Muscle of leg (tissue), 11 donors: ENCODE results near the gene AUTS2. TPM values are rescaled to one million over a fixed set of nuclear protein-coding genes. Genes with fewer than 3 reads are reported as not detected.

Experiments used
- DNase-seq: peaks from one replicate; pipeline ENCODE4 v3.0.0; 2013
- H3K27ac ChIP-seq: one replicate; pipeline ENCODE4 v1.5.1; 2013; ENCODE audit warnings: mild to moderate bottlenecking, low read length, control low read depth
- H3K27me3 ChIP-seq: one replicate; pipeline ENCODE4 v1.6.1; 2013; ENCODE audit warnings: low read length; ENCODE audit not compliant: control insufficient read depth, insufficient read depth
- H3K36me3 ChIP-seq: one replicate; pipeline ENCODE4 v1.6.1; 2013; ENCODE audit warnings: low read length; ENCODE audit not compliant: control insufficient read depth, insufficient read depth
- H3K4me1 ChIP-seq: one replicate; pipeline ENCODE4 v1.6.1; 2013; ENCODE audit warnings: low read length; ENCODE audit not compliant: control insufficient read depth, insufficient read depth
- H3K4me3 ChIP-seq: one replicate; pipeline ENCODE4 v1.5.1; 2013; ENCODE audit warnings: low read length, control low read depth
- H3K9me3 ChIP-seq: replicated peaks from 2 replicates; pipeline ENCODE4 v1.6.1; 2013; ENCODE audit warnings: low read depth, low read length; ENCODE audit not compliant: control insufficient read depth
- WGBS: methylation state at CpG from one replicate; pipeline ENCODE4 v1.1.5; 2013; ENCODE audit warnings: missing lambda C conversion rate; ENCODE audit not compliant: insufficient coverage; 5-methylcytosine and 5-hydroxymethylcytosine counted together
- polyA plus RNA-seq, 8 donors: library from polyadenylated mRNA; unstranded; fragments of 120-200 nt; gene quantifications; one replicate each; pipeline versions ENCODE4 v1.2.1 to v1.2.3, GENCODE V29; 2013; ENCODE audit warnings: inconsistent platforms in 1 of 8, low replicate concordance in 1 of 8; ENCODE audit not compliant: insufficient read length in 8 of 8, insufficient read depth in 1 of 8
- total RNA-seq: library from RNA; stranded (reverse); fragments of 120-200 nt; gene quantifications from one replicate; pipeline ENCODE4 v1.2.4, GENCODE V29; 2013

The AUTS2 gene
- total and polyA plus RNA-seq, 9 donors: 28.6 to 92.3 (median 58.8) TPM

DNA sequence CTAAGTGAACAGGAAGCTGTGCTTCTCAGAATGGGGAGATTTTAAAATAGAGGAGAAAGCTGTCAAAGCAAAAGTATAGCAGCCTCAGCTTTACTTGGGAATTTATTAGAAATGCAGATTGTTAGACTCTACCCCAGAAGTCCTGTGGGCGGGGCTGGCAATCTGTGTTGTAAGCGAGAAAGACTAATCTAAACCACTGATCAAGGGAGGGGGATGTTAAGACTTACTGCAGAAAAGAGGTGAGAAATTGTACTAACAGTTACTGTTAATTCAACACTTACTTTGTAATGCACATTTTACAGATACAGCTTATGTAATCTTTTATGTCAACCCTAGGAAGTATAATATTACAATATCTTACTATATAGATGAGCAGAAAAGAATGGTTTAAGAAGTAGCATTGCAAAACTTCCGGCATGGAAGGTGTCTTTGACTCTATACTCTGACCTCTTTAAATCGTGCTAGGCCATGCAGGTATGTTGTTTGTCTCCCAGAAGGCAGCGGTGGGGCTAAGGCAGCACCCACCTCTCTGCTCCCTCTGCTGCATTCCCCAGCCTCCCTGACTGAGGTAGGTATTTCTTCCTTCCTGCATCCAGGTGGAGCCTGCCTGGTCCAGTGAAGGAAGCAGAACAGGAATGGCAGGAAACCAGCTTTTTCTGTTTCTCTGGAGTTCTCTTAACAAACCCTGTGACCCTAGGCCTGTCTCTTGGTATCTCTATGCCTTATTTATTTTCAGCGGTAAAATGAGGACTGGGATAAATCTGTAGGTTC, 462.2 kb downstream of the AUTS2 start:
- H3K27ac ChIP-seq: no peak overlapping the region
- no peaks in the 10 kb centered on the region for H3K9me3 ChIP-seq
- H3K4me1 ChIP-seq: peaks cover 3% of the 10 kb centered on the region
- no peaks in the 10 kb centered on the region for H3K27me3 ChIP-seq
- no peak for DNase-seq
- H3K4me3 ChIP-seq: no peak overlapping the region
- H3K36me3 ChIP-seq: no peaks in the 10 kb centered on the region
- WGBS: 67% methylated on average over 2 of the region's 6 CpGs

DNA sequence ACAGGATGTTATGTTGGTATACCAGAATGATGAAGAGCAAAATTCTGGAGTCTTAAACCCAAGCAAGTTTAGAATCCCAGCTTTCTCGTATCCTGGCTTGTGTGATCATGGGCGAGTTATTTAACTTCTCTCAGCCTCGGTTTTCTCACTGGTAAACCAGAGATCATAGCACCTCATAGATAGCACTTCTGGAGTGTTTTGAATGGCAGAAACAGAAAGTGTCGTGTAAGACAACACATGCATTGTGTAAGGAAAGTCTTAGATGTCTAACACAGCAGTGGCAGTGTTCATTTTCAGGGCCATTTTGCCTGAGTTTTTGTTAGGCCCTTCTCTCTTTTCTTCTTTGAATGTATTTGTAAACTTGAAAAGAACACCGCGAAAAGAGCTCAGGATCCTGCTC, 465.1 kb downstream of the AUTS2 start:
- 80% methylated on average over 2 of the region's 6 CpGs for WGBS

DNA sequence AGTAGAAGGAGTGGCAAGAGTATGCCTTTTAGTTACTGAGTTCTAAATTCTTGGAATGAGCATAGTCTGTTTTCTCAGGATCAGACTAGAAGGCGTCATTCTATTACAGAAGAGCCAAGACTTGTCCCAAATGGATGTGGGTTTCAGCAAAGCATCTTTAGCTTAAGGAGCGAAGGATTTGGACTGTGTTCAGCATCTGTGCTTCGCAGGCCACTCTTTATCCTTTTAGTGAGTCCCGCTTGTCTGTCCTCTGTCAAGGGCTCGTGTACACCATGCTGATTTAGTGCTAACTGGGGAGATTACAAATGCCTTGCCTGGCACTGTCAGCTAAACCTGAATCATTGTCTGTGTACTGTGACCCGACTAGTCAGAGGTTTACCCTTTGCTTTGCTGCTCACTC, 465.7 kb downstream of the AUTS2 start:
- WGBS: 26% methylated on average over 5 of the region's 6 CpGs
- no peak overlapping the region for H3K27ac ChIP-seq

More for the DNA sequence above, 465.1 kb downstream of the AUTS2 start:
- H3K4me1 ChIP-seq: peaks cover 3% of the 10 kb centered on the region
- no peaks in the 10 kb centered on the region for H3K9me3 ChIP-seq
- DNase-seq: no peak
- H3K27ac ChIP-seq: no peak overlapping the region
- H3K4me3 ChIP-seq: no peak overlapping the region
- H3K36me3 ChIP-seq: no peaks in the 10 kb centered on the region
- no peaks in the 10 kb centered on the region for H3K27me3 ChIP-seq

DNA sequence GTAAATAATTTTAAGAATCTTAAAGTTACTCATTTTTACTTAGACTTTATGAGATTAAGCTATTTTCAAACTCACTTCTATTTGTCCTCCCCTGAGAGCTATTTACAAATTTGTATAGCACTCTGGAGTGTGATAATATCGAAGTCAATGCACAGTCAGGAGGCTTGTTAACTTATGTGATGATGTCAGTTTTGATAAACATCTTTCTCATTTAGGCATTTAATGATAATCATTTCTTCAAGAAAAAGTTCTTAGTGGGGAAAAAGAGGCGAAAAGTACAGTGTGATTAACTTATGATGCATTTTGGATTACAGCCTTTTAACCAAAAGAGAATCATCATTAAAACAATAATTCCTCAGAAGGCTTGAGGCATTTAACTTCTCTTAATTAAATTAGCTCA, 468.6 kb downstream of the AUTS2 start:
- peaks cover 10% of the 10 kb centered on the region for H3K4me1 ChIP-seq
- H3K36me3 ChIP-seq: no peaks in the 10 kb centered on the region
- no CpG with 5 or more reads among the region's 2 CpGs for WGBS
- no peak overlapping the region for H3K4me3 ChIP-seq
- no peaks in the 10 kb centered on the region for H3K27me3 ChIP-seq
- DNase-seq: no peak
- H3K9me3 ChIP-seq: no peaks in the 10 kb centered on the region
- H3K27ac ChIP-seq: no peak overlapping the region

More for the DNA sequence above, 465.7 kb downstream of the AUTS2 start:
- Histone ChIP-seq H3K27me3 (no peaks in the 10 kb centered on the region), H3K36me3 (no peaks in the 10 kb centered on the region), H3K4me1 (peaks cover 3% of the 10 kb centered on the region), H3K4me3 (no peak overlapping the region), H3K9me3 (no peaks in the 10 kb centered on the region)
- DNase-seq: peak; percentile 92

DNA sequence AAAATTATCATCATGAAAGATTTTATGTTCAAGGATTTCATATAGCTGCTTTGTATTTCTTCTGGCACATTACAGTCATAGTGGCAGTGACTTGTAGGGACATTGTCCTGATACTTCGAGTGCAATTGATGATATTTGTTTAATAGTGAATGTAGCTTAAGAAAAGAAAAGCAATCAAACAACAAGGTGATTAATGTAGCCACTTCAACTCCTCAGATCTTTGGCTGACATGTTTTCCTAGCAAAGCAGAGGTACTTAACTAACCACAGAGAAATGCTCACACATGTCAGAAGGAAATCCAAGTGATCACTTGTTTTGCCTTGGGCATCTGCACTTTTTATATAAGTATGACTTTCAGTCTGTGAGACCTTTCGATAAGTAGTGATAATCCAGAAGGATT, 470.3 kb downstream of the AUTS2 start:
- no peak overlapping the region for H3K27ac ChIP-seq
- no peaks in the 10 kb centered on the region for H3K36me3 ChIP-seq
- no CpG with 5 or more reads among the region's 2 CpGs for WGBS
- no peak overlapping the region for H3K4me3 ChIP-seq
- no peak for DNase-seq
- H3K27me3 ChIP-seq: no peaks in the 10 kb centered on the region
- peaks cover 14% of the 10 kb centered on the region for H3K4me1 ChIP-seq
- H3K9me3 ChIP-seq: no peaks in the 10 kb centered on the region

DNA sequence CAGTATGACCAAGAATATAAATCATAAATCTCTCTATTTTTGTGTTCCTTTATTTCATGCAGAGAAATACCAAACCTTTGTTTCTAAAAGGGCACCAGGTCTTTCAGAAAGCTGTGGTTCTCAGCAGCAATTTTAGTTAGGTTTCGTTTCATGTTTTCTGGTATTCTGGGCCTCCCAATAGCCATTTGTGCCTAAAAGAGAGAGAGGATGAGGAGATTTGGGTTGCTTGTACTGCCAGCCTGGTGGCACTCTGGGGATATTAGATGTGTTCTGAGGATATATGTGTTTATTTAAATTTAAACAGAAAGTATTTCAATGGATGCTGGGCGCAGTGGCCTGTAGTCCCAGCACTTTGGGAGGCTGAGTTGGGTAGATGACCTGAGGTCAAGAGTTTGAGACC, 471.7 kb downstream of the AUTS2 start:
- Histone ChIP-seq H3K4me1 (peaks cover 12% of the 10 kb centered on the region), H3K9me3 (no peaks in the 10 kb centered on the region), H3K27me3 (no peaks in the 10 kb centered on the region), H3K4me3 (no peak overlapping the region), H3K36me3 (no peaks in the 10 kb centered on the region), H3K27ac (no peak overlapping the region)
- no peak for DNase-seq
- WGBS: 100% methylated on average over 1 of the region's 2 CpGs

DNA sequence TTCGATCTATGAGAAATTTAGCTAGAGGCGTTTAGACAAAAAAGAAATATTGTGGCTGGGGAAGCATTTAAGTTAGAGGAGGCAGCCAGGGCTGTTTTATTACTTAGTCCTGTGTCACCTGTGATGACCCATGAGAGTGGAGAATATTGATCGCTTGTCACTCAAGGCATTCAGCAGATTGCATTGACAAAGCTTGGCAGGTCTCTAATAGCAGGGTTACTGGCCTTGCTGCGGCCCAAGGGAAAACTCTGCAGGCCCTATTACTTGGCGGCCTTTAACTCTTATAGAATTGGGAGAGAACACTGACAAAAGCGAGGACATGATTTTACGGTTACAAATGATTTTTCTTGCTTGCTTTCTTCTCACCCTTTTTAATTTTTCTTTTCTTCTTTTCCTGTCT, 473.5 kb downstream of the AUTS2 start:
- H3K4me1 ChIP-seq: peaks cover 12% of the 10 kb centered on the region
- no peak for DNase-seq
- H3K27ac ChIP-seq: peak overlapping the region; percentile 71
- H3K36me3 ChIP-seq: no peaks in the 10 kb centered on the region
- no peaks in the 10 kb centered on the region for H3K9me3 ChIP-seq
- H3K4me3 ChIP-seq: no peak overlapping the region
- WGBS: 33% methylated on average over 2 of the region's 7 CpGs
- no peaks in the 10 kb centered on the region for H3K27me3 ChIP-seq

DNA sequence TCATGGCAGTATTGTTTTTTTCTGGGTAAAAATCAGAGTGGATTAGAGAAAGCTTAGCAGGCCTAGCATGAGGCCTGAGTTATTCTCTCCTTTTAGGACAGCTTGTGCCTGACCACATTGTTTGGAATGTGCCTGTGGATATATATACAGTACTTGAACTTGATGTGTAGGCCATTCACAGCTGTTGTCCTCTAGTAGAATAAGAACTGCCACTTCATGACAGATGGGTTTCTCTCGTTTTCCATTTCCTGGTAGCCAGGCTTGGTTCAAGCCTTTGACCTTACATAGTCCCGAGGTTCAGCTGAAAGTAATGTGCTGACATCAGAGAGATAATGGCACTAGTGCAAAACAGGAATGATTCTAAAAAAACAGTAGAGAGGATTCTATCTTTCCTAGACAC, 473.9 kb downstream of the AUTS2 start:
- Histone ChIP-seq H3K27ac (peak overlapping the region; percentile 71), H3K4me3 (no peak overlapping the region), H3K9me3 (no peaks in the 10 kb centered on the region), H3K36me3 (no peaks in the 10 kb centered on the region), H3K27me3 (no peaks in the 10 kb centered on the region), H3K4me1 (peaks cover 12% of the 10 kb centered on the region)
- DNase-seq: peak; percentile 80
- 25% methylated on average over 2 of the region's 2 CpGs for WGBS

DNA sequence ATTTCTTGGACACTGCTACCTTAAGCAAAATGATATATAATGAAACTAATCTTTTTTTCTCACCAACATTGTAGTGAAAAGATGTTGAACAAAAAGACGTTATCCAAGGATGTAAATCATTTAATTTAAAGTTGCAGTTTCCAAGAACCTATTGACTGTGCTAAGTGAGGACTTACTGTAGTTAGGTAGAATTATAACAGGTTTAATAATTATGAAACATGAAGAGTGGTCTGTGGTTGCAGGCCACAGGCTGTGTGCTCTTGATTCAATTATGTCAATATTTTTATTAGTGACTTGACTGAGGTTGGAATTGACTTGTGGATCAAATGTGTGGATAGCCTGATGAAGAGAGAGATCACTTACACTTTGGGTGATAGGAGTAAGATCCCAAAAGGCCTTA, 478.1 kb downstream of the AUTS2 start:
- Histone ChIP-seq H3K27ac (no peak overlapping the region), H3K4me3 (no peak overlapping the region), H3K4me1 (peaks cover 9% of the 10 kb centered on the region), H3K36me3 (no peaks in the 10 kb centered on the region), H3K9me3 (no peaks in the 10 kb centered on the region), H3K27me3 (no peaks in the 10 kb centered on the region)
- WGBS: no CpG with 5 or more reads among the region's 1 CpG
- DNase-seq: no peak

DNA sequence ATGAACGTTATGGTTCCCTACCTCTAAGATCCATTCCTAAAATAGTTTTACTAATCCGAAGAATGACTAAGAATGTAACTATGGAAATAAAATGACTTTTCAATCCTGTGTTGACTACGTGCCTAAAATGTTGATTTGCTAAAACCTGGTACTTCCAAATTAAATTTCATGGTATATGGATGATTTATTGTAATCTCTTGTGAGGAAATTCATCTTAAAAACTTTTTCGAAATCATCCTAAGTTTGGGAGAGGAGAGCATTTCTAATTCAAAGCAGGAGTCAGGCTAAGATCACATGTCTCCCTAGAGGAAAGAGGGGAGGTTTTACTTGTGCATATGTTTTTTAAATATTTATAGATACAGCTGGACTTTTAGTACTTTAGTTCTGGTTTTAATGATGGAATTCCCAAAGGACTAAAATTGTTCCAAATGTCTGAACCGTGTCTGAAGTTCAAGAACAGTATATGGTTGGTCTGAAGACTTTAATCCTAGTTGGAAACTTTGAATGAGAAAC, 483.9 kb downstream of the AUTS2 start:
- Histone ChIP-seq H3K36me3 (no peaks in the 10 kb centered on the region), H3K27ac (peak overlapping the region; percentile 8), H3K27me3 (no peaks in the 10 kb centered on the region), H3K4me3 (no peak overlapping the region), H3K9me3 (peaks cover 6% of the 10 kb centered on the region), H3K4me1 (peaks cover 2% of the 10 kb centered on the region)
- peak; percentile 98 for DNase-seq
- WGBS: no CpG with 5 or more reads among the region's 5 CpGs
